Testis (tissue), 2 donors: ENCODE data around the gene DPYD.

Experiments
- POLR2A ChIP-seq: fragments of 450-650 bp; IDR thresholded peaks from one replicate; pipeline ENCODE4 v1.6.1; 2017; ENCODE audit warnings: antibody characterized with exemption, mild to moderate bottlenecking, moderate library complexity
- TF ChIP-seq, protein P1 (sequence below), 3 experiments: fragments of 450-650 bp in 2 of 3; fragments of 200-600 bp in 1 of 3; sonication (generic) in 1 of 3; IDR thresholded peaks; one replicate each; pipeline ENCODE4 v1.5.1; 2016 to 2019; ENCODE audit warnings: antibody characterized with exemption in 3 of 3, mild to moderate bottlenecking in 2 of 3, moderate library complexity in 1 of 3

DNA sequence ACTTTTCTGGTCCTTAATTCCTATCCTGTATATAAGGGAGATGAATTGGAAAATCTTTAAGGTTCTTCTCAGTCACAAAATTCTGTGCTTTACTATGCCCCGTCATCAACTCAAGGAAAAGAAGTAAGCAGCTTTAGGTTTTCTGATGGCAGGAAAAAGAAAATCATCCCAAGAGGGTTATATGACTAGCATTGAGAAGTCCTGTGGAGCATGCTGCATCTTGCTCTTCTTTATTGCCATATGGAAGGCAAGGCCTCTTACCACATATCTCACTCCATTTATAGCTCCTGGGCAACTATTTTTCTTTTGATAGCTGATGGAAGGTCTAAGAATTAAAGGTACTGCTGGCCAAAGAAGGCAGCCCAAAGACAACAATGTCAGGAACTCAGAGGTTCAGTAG lies 552.5 kb downstream of the DPYD start:
- TF ChIP-seq, protein P1, sequence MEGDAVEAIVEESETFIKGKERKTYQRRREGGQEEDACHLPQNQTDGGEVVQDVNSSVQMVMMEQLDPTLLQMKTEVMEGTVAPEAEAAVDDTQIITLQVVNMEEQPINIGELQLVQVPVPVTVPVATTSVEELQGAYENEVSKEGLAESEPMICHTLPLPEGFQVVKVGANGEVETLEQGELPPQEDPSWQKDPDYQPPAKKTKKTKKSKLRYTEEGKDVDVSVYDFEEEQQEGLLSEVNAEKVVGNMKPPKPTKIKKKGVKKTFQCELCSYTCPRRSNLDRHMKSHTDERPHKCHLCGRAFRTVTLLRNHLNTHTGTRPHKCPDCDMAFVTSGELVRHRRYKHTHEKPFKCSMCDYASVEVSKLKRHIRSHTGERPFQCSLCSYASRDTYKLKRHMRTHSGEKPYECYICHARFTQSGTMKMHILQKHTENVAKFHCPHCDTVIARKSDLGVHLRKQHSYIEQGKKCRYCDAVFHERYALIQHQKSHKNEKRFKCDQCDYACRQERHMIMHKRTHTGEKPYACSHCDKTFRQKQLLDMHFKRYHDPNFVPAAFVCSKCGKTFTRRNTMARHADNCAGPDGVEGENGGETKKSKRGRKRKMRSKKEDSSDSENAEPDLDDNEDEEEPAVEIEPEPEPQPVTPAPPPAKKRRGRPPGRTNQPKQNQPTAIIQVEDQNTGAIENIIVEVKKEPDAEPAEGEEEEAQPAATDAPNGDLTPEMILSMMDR (IDR thresholded peaks at IDR 0.05) = no peak
- TF ChIP-seq POLR2A = no peak
